Vagina (tissue), 2 donors: Measurements from ENCODE around the gene C1QTNF1.

Experiments used
- CTCF ChIP-seq, 3 experiments: fragments of 450-650 bp in 2 of 3; fragments of 200-600 bp in 1 of 3; sonication (generic) in 1 of 3; IDR thresholded peaks; one replicate each; pipeline ENCODE4 v1.5.1; 2017 to 2019; ENCODE audit warnings: antibody characterized with exemption in 3 of 3, mild to moderate bottlenecking in 2 of 3, moderate library complexity in 2 of 3
- POLR2A ChIP-seq, 2 donors: fragments of 450-650 bp; IDR thresholded peaks; one replicate each; pipeline ENCODE4 v1.6.1; 2017; ENCODE audit warnings: antibody characterized with exemption in 2 of 2, mild to moderate bottlenecking in 2 of 2, moderate library complexity in 2 of 2

GRCh38 chr17:79057737-79058385, 33.9 kb downstream of the C1QTNF1 start:
- TF ChIP-seq CTCF (IDR thresholded peaks at IDR 0.05) (no peak), POLR2A (IDR thresholded peaks at IDR 0.05) (no peak)
